GM12878 (cell line): ENCODE data around the gene PRRT4. TPM values are rescaled to one million over a fixed set of nuclear protein-coding genes. Genes with fewer than 3 reads are reported as not detected.

Experiments
- ASH2L ChIP-seq: fragments of 300-600, 200-600 bp; sonication (generic); IDR thresholded peaks from 2 replicates; pipeline ENCODE4 v1.6.1; 2017; ENCODE audit warnings: low read depth, mild to moderate bottlenecking, borderline replicate concordance
- CEBPZ ChIP-seq: fragments of 150-350 bp; IDR thresholded peaks from 2 replicates; pipeline ENCODE4 v1.6.1; 2016; ENCODE audit warnings: low read depth, low read length
- E2F4 ChIP-seq: IDR thresholded peaks from 2 replicates; pipeline ENCODE4 v1.6.1; 2012; ENCODE audit warnings: low read depth, low read length, improper control_type of control experiment
- FOXM1 ChIP-seq: IDR thresholded peaks from 2 replicates; pipeline ENCODE4 v1.6.1; 2012; ENCODE audit warnings: low read depth, mild to moderate bottlenecking, inconsistent platforms, low read length, moderate library complexity
- IRF4 ChIP-seq: IDR thresholded peaks from 2 replicates; pipeline ENCODE4 v1.6.1; 2011; ENCODE audit warnings: low read depth, low read length
- MTA3 ChIP-seq: IDR thresholded peaks from 2 replicates; pipeline ENCODE4 v1.6.1; 2012; ENCODE audit warnings: low read length, inconsistent platforms, borderline replicate concordance
- NR2F1 ChIP-seq: fragments of 450-650 bp; conservative IDR thresholded peaks from 2 replicates; pipeline ENCODE4 v1.6.1; 2017; ENCODE audit warnings: mild to moderate bottlenecking
- PAX5 ChIP-seq: IDR thresholded peaks from 2 replicates; pipeline ENCODE4 v1.6.1; 2011; ENCODE audit warnings: low read depth, low read length, borderline replicate concordance
- POLR2A ChIP-seq: IDR thresholded peaks from 2 replicates; pipeline ENCODE4 v1.6.1; 2011; ENCODE audit warnings: low read depth, mild to moderate bottlenecking, low read length
- RELA ChIP-seq: fragments of 450-650 bp; IDR thresholded peaks from 2 replicates; pipeline ENCODE4 v1.8.0; 2014; ENCODE audit warnings: borderline replicate concordance; ENCODE audit not compliant: partially characterized antibody
- RELB ChIP-seq: fragments of 450-650 bp; IDR thresholded peaks from 2 replicates; pipeline ENCODE4 v1.6.1; 2017; ENCODE audit warnings: low read depth, mild to moderate bottlenecking, moderate library complexity
- SMAD1 ChIP-seq: fragments of 450-650 bp; IDR thresholded peaks from 2 replicates; pipeline ENCODE4 v1.6.1; 2018; ENCODE audit warnings: mild to moderate bottlenecking, low read depth; ENCODE audit not compliant: partially characterized antibody
- SUZ12 ChIP-seq: fragments of 200-600 bp; sonication (generic); IDR thresholded peaks from one replicate; pipeline ENCODE4 v1.6.1; 2018; ENCODE audit warnings: antibody characterized with exemption, mild to moderate bottlenecking; ENCODE audit not compliant: unreplicated experiment
- TARDBP ChIP-seq: IDR thresholded peaks from 2 replicates; pipeline ENCODE4 v1.6.1; 2016; ENCODE audit warnings: borderline replicate concordance
- ZNF687 ChIP-seq: fragments of 450-650 bp; IDR thresholded peaks from 2 replicates; pipeline ENCODE4 v1.6.1; 2017; ENCODE audit warnings: mild to moderate bottlenecking, moderate library complexity
- polyA plus RNA-seq, 11 experiments: library from polyadenylated mRNA; depleted of rRNA in 4 of 11; unstranded in 6 of 11; stranded (reverse) in 5 of 11; fragments of >200 nt; fragmentation: Nextera tagmentation in 4 of 11; fragmentation: Illumina TruSeq in 1 of 11; extraction: Ambion mirVana in 4 of 11; extraction: Trizol in 1 of 11; gene quantifications; 1 replicate in 1 of 11; 2 replicates in 10 of 11; pipeline versions ENCODE4 v1.2.1 to v1.2.3, GENCODE V29; 2011 to 2016; ENCODE audit warnings: inconsistent platforms in 2 of 11, missing spikeins in 2 of 11, low read depth in 1 of 11
- total RNA-seq, 4 experiments: library from RNA; depleted of rRNA in 3 of 4; stranded (reverse); fragments of >200 nt in 3 of 4; fragmentation: Illumina TruSeq in 1 of 4; extraction: Trizol in 1 of 4; gene quantifications; 2 replicates each; pipeline versions ENCODE4 v1.2.1 to v1.2.3, GENCODE V29; 2013 to 2021
- TF ChIP-seq, protein P1 (sequence below): IDR thresholded peaks from 2 replicates; pipeline ENCODE4 v1.6.1; 2012; ENCODE audit warnings: low read depth, low read length, improper control_type of control experiment

The PRRT4 gene
- total and polyA plus RNA-seq, 10 of the 15 experiments (the other 5 are each of a cell fraction or from before 2014, with no cell fraction given): not detected

GRCh38 chr7:128343554-128344430 lies 17.7 kb downstream of the PRRT4 start, which contains the start of gene RBM28 (continued):
- TF ChIP-seq E2F4 (peak; percentile 78), ASH2L (peak; percentile 74; the same call in 1 of the 2 replicates), FOXM1 (no peak; the same call in 1 of the 2 replicates), POLR2A (peak; percentile 94), RELA (peak; percentile 81), RELB (peak; percentile 96), SMAD1 (no peak), CEBPZ (no peak), PAX5 (no peak), TARDBP (no peak), ZNF687 (peak; percentile 83), IRF4 (no peak), MTA3 (no peak; the same call in 1 of the 2 replicates), SUZ12 (no peak), NR2F1 (peak; percentile 41; the same call in 1 of the 2 replicates)
- TF ChIP-seq, protein P1, sequence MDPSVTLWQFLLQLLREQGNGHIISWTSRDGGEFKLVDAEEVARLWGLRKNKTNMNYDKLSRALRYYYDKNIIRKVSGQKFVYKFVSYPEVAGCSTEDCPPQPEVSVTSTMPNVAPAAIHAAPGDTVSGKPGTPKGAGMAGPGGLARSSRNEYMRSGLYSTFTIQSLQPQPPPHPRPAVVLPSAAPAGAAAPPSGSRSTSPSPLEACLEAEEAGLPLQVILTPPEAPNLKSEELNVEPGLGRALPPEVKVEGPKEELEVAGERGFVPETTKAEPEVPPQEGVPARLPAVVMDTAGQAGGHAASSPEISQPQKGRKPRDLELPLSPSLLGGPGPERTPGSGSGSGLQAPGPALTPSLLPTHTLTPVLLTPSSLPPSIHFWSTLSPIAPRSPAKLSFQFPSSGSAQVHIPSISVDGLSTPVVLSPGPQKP: peak; percentile 93
